HEK293 (cell line): Measurements from ENCODE around the gene INPP4B.

Experiments used
- CTCF ChIA-PET: fragments of 350-600 bp; formaldehyde crosslinking; extraction: SDS; loops from one replicate; lab custom pipeline; 2021; ENCODE audit warnings: antibody characterized with exemption; lab: Yijun Ruan, JAX
- POLR2A ChIA-PET: fragments of 300-600 bp; formaldehyde crosslinking; extraction: SDS; loops from one replicate; lab custom pipeline; 2020; ENCODE audit warnings: antibody characterized with exemption, inconsistent platforms; lab: Yijun Ruan, JAX
- H3K27ac ChIP-seq: fragments of 200-500 bp; sonication (Bioruptor generic); 2 replicates; pipeline ENCODE4 v1.5.1; 2014; ENCODE audit warnings: low read depth, low read length, control low read depth, inconsistent platforms; ENCODE audit errors: extremely low read depth
- H3K36me3 ChIP-seq, 2 experiments: fragments of 200-500 bp in 1 of 2; sonication (Bioruptor generic) in 1 of 2; 1 replicate in 1 of 2; 2 replicates in 1 of 2; pipeline ENCODE4 v1.5.1; 2014 to 2017; ENCODE audit warnings: inconsistent platforms in 2 of 2, low read length in 2 of 2; ENCODE audit not compliant: control insufficient read depth in 2 of 2, insufficient read depth in 1 of 2
- H3K4me1 ChIP-seq: fragments of 200-500 bp; sonication (Bioruptor generic); 2 replicates; pipeline ENCODE4 v1.5.1; 2014; ENCODE audit warnings: mild to moderate bottlenecking, low read length, inconsistent platforms; ENCODE audit not compliant: control insufficient read depth, insufficient read depth
- H3K4me3 ChIP-seq: 2 replicates; pipeline ENCODE4 v1.5.1; 2011; ENCODE audit warnings: low read depth, mild to moderate bottlenecking, control low read depth, low read length, moderate library complexity
- H3K9me3 ChIP-seq: fragments of 200-500 bp; sonication (Bioruptor generic); 2 replicates; pipeline ENCODE4 v1.5.1; 2014; ENCODE audit warnings: low read depth, low read length, inconsistent platforms; ENCODE audit not compliant: control insufficient read depth, insufficient read depth
- IKZF3 ChIP-seq: fragments of 450-650 bp; IDR thresholded peaks from 2 replicates; pipeline ENCODE4 v1.5.0; 2018; ENCODE audit warnings: missing biosample characterization, mild to moderate bottlenecking, missing genetic modification characterization, moderate library complexity
- KLF16 ChIP-seq: fragments of 450-650 bp; formaldehyde crosslinking; IDR thresholded peaks from 2 replicates; pipeline ENCODE4 v1.5.1; 2017; ENCODE audit warnings: missing biosample characterization, missing genetic modification characterization
- KLF8 ChIP-seq: fragments of 450-650 bp; formaldehyde crosslinking; IDR thresholded peaks from 2 replicates; pipeline ENCODE4 v1.5.1; 2016; ENCODE audit warnings: missing biosample characterization, missing genetic modification characterization
- OVOL3 ChIP-seq: fragments of 450-650 bp; formaldehyde crosslinking; IDR thresholded peaks from 2 replicates; pipeline ENCODE4 v1.5.1; 2016; ENCODE audit warnings: missing biosample characterization, missing genetic modification characterization
- REPIN1 ChIP-seq: fragments of 450-650 bp; formaldehyde crosslinking; IDR thresholded peaks from 2 replicates; pipeline ENCODE4 v1.5.1; 2017; ENCODE audit warnings: missing biosample characterization, missing genetic modification characterization, low read depth
- ZBTB10 ChIP-seq: fragments of 450-650 bp; formaldehyde crosslinking; IDR thresholded peaks from 2 replicates; pipeline ENCODE4 v1.5.1; 2016; ENCODE audit warnings: missing biosample characterization, missing genetic modification characterization
- ZBTB7A ChIP-seq: fragments of 450-650 bp; formaldehyde crosslinking; IDR thresholded peaks from 2 replicates; pipeline ENCODE4 v1.5.1; 2016; ENCODE audit warnings: low read depth, missing biosample characterization, missing genetic modification characterization
- ZNF146 ChIP-seq: fragments of 450-650 bp; formaldehyde crosslinking; IDR thresholded peaks from 2 replicates; pipeline ENCODE4 v1.5.1; 2016; ENCODE audit warnings: missing biosample characterization, missing genetic modification characterization
- ZNF16 ChIP-seq: fragments of 450-650 bp; formaldehyde crosslinking; IDR thresholded peaks from 2 replicates; pipeline ENCODE4 v1.5.1; 2016; ENCODE audit warnings: low read depth, missing biosample characterization, missing genetic modification characterization
- ZNF248 ChIP-seq: fragments of 450-650 bp; formaldehyde crosslinking; IDR thresholded peaks from 2 replicates; pipeline ENCODE4 v1.5.1; 2017; ENCODE audit warnings: missing biosample characterization, missing genetic modification characterization
- ZNF362 ChIP-seq: fragments of 450-650 bp; formaldehyde crosslinking; IDR thresholded peaks from 2 replicates; pipeline ENCODE4 v1.5.1; 2016; ENCODE audit warnings: missing biosample characterization, missing genetic modification characterization
- ZNF366 ChIP-seq: fragments of 450-650 bp; formaldehyde crosslinking; conservative IDR thresholded peaks from 2 replicates; pipeline ENCODE4 v1.5.1; 2016; ENCODE audit warnings: missing biosample characterization, missing genetic modification characterization
- ZNF404 ChIP-seq: fragments of 450-650 bp; formaldehyde crosslinking; IDR thresholded peaks from 2 replicates; pipeline ENCODE4 v1.5.1; 2017; ENCODE audit warnings: missing biosample characterization, missing genetic modification characterization
- ZNF416 ChIP-seq: fragments of 450-650 bp; formaldehyde crosslinking; IDR thresholded peaks from 2 replicates; pipeline ENCODE4 v1.5.1; 2016; ENCODE audit warnings: missing biosample characterization, missing genetic modification characterization
- ZNF585B ChIP-seq: fragments of 450-650 bp; formaldehyde crosslinking; IDR thresholded peaks from 2 replicates; pipeline ENCODE4 v1.5.1; 2016; ENCODE audit warnings: missing biosample characterization, missing genetic modification characterization
- ZNF660 ChIP-seq: fragments of 450-650 bp; IDR thresholded peaks from 2 replicates; pipeline ENCODE4 v1.5.1; 2018; ENCODE audit warnings: missing biosample characterization, mild to moderate bottlenecking, missing genetic modification characterization
- ZNF777 ChIP-seq: fragments of 450-650 bp; formaldehyde crosslinking; IDR thresholded peaks from 2 replicates; pipeline ENCODE4 v1.5.1; 2017; ENCODE audit warnings: missing biosample characterization, missing genetic modification characterization, borderline replicate concordance
- ZNF785 ChIP-seq: fragments of 450-650 bp; formaldehyde crosslinking; IDR thresholded peaks from 2 replicates; pipeline ENCODE4 v1.5.1; 2016; ENCODE audit warnings: missing biosample characterization, missing genetic modification characterization
- ZSCAN16 ChIP-seq: fragments of 450-650 bp; formaldehyde crosslinking; IDR thresholded peaks from 2 replicates; pipeline ENCODE4 v1.5.1; 2016; ENCODE audit warnings: missing biosample characterization, missing genetic modification characterization
- TF ChIP-seq, protein P1 (sequence below): fragments of 450-650 bp; formaldehyde crosslinking; IDR thresholded peaks from 2 replicates; pipeline ENCODE4 v1.5.1; 2016; ENCODE audit warnings: missing biosample characterization, missing genetic modification characterization, borderline replicate concordance
- TF ChIP-seq, protein P2 (sequence below): fragments of 450-650 bp; formaldehyde crosslinking; IDR thresholded peaks from 2 replicates; pipeline ENCODE4 v1.5.1; 2016; ENCODE audit warnings: missing biosample characterization, missing genetic modification characterization
- TF ChIP-seq, protein P3 (sequence below): fragments of 450-650 bp; formaldehyde crosslinking; IDR thresholded peaks from 2 replicates; pipeline ENCODE4 v1.5.1; 2016; ENCODE audit warnings: missing biosample characterization, missing genetic modification characterization

INPP4B gene

GRCh38 chr4:142474398-142475087 is 371.6 kb downstream of the INPP4B start:
- Histone ChIP-seq H3K4me1 (no peaks in the 10 kb centered on the region), H3K27ac (no peak overlapping the region), H3K9me3 (no peaks in the 10 kb centered on the region), H3K36me3 (no peaks in the 10 kb centered on the region), H3K4me3 (no peak overlapping the region)
- ChIA-PET POLR2A (no interaction called here), CTCF (no interaction called here)
- TF ChIP-seq ZSCAN16 (tag by site-specific recombination) (no peak), ZNF362 (tag by site-specific recombination) (no peak), ZNF777 (no peak), ZNF404 (tag by site-specific recombination) (no peak), ZNF416 (tag by site-specific recombination) (no peak), ZBTB10 (tag by site-specific recombination) (no peak), KLF8 (tag by site-specific recombination) (no peak), ZNF146 (tag by site-specific recombination) (no peak), OVOL3 (no peak), ZNF366 (no peak), ZNF16 (no peak)
- TF ChIP-seq, protein P1, sequence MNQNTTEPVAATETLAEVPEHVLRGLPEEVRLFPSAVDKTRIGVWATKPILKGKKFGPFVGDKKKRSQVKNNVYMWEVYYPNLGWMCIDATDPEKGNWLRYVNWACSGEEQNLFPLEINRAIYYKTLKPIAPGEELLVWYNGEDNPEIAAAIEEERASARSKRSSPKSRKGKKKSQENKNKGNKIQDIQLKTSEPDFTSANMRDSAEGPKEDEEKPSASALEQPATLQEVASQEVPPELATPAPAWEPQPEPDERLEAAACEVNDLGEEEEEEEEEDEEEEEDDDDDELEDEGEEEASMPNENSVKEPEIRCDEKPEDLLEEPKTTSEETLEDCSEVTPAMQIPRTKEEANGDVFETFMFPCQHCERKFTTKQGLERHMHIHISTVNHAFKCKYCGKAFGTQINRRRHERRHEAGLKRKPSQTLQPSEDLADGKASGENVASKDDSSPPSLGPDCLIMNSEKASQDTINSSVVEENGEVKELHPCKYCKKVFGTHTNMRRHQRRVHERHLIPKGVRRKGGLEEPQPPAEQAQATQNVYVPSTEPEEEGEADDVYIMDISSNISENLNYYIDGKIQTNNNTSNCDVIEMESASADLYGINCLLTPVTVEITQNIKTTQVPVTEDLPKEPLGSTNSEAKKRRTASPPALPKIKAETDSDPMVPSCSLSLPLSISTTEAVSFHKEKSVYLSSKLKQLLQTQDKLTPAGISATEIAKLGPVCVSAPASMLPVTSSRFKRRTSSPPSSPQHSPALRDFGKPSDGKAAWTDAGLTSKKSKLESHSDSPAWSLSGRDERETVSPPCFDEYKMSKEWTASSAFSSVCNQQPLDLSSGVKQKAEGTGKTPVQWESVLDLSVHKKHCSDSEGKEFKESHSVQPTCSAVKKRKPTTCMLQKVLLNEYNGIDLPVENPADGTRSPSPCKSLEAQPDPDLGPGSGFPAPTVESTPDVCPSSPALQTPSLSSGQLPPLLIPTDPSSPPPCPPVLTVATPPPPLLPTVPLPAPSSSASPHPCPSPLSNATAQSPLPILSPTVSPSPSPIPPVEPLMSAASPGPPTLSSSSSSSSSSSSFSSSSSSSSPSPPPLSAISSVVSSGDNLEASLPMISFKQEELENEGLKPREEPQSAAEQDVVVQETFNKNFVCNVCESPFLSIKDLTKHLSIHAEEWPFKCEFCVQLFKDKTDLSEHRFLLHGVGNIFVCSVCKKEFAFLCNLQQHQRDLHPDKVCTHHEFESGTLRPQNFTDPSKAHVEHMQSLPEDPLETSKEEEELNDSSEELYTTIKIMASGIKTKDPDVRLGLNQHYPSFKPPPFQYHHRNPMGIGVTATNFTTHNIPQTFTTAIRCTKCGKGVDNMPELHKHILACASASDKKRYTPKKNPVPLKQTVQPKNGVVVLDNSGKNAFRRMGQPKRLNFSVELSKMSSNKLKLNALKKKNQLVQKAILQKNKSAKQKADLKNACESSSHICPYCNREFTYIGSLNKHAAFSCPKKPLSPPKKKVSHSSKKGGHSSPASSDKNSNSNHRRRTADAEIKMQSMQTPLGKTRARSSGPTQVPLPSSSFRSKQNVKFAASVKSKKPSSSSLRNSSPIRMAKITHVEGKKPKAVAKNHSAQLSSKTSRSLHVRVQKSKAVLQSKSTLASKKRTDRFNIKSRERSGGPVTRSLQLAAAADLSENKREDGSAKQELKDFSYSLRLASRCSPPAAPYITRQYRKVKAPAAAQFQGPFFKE (tag by site-specific recombination) = no peak
- TF ChIP-seq, protein P2, sequence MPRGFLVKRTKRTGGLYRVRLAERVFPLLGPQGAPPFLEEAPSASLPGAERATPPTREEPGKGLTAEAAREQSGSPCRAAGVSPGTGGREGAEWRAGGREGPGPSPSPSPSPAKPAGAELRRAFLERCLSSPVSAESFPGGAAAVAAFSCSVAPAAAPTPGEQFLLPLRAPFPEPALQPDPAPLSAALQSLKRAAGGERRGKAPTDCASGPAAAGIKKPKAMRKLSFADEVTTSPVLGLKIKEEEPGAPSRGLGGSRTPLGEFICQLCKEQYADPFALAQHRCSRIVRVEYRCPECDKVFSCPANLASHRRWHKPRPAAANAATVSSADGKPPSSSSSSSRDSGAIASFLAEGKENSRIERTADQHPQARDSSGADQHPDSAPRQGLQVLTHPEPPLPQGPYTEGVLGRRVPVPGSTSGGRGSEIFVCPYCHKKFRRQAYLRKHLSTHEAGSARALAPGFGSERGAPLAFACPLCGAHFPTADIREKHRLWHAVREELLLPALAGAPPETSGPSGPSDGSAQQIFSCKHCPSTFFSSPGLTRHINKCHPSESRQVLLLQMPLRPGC = no peak

DNA sequence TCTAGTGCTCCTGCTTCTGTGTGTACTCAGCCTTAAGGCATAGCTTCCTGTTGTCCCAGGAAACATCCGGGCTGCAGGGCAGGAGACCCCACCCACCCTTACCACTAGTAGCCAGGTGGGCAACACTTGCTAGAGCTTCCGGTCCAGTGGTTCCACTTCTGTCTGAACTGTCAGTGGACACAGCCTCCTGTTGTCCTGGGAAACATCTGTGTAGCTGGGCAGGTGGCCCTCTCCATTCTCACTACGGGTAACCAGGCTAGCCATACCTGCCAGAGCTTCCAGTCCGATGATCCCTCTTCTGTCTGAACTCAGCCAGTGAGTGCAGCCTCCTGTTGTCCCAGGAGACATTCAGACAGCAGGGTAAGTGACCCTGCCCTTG is 372.2 kb downstream of the INPP4B start:
- POLR2A ChIA-PET = no interaction called here

More for the DNA sequence above, 372.2 kb downstream of the INPP4B start:
- Histone ChIP-seq H3K36me3 (no peaks in the 10 kb centered on the region), H3K9me3 (no peaks in the 10 kb centered on the region), H3K4me1 (no peaks in the 10 kb centered on the region), H3K27ac (no peak overlapping the region), H3K4me3 (no peak overlapping the region)
- CTCF ChIA-PET = interaction anchor here (0.6 kb wide), 1 partner anchor 372 kb away, joined by 4 read pairs; the partner anchor contains the start of gene INPP4B
- TF ChIP-seq ZNF416 (tag by site-specific recombination) (no peak), ZNF660 (tag by site-specific recombination) (no peak), IKZF3 (tag by site-specific recombination) (no peak), ZNF248 (no peak), KLF16 (no peak), ZNF585B (tag by site-specific recombination) (no peak), REPIN1 (tag by site-specific recombination) (no peak), ZBTB7A (tag by site-specific recombination) (no peak), ZNF785 (tag by site-specific recombination) (no peak), OVOL3 (no peak)
- TF ChIP-seq, protein P3, sequence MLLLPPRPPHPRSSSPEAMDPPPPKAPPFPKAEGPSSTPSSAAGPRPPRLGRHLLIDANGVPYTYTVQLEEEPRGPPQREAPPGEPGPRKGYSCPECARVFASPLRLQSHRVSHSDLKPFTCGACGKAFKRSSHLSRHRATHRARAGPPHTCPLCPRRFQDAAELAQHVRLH (tag by site-specific recombination) = no peak
